Measurements from ENCODE around the gene STK38. TPM values are rescaled to one million over a fixed set of nuclear protein-coding genes. Genes with fewer than 3 reads are reported as not detected.

STK38 gene
- total and polyA plus RNA-seq, 4 donors = 9.3 to 21.8 (median 12.3) TPM

GRCh38 chr6:36566418-36566905 lies 19.2 kb upstream of the STK38 start (continued):
- TF ChIP-seq, protein P1, sequence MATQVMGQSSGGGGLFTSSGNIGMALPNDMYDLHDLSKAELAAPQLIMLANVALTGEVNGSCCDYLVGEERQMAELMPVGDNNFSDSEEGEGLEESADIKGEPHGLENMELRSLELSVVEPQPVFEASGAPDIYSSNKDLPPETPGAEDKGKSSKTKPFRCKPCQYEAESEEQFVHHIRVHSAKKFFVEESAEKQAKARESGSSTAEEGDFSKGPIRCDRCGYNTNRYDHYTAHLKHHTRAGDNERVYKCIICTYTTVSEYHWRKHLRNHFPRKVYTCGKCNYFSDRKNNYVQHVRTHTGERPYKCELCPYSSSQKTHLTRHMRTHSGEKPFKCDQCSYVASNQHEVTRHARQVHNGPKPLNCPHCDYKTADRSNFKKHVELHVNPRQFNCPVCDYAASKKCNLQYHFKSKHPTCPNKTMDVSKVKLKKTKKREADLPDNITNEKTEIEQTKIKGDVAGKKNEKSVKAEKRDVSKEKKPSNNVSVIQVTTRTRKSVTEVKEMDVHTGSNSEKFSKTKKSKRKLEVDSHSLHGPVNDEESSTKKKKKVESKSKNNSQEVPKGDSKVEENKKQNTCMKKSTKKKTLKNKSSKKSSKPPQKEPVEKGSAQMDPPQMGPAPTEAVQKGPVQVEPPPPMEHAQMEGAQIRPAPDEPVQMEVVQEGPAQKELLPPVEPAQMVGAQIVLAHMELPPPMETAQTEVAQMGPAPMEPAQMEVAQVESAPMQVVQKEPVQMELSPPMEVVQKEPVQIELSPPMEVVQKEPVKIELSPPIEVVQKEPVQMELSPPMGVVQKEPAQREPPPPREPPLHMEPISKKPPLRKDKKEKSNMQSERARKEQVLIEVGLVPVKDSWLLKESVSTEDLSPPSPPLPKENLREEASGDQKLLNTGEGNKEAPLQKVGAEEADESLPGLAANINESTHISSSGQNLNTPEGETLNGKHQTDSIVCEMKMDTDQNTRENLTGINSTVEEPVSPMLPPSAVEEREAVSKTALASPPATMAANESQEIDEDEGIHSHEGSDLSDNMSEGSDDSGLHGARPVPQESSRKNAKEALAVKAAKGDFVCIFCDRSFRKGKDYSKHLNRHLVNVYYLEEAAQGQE (IDR thresholded peaks at IDR 0.05) = no peak

DNA sequence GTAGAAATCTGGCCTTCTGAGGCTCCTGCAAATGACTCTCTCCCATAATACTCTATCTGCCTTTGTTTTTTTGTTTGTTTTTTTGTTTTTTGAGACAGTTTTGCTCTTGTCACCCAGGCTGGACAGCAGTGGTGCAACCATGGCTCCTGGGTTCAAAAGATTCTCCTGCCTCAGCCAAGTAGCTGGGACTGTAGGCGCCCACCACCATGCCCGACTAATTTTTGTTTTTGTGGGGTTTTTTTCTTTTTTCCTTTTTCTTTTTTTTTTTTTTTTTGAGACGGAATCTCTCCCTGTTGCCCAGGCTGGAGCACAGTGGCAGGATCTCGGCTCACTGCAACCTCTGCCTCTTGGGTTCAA lies 16.6 kb upstream of the STK38 start:
- no peaks in the 10 kb centered on the region for H3K36me3 ChIP-seq (ENCODE audit: control insufficient read depth in 4 of 4, insufficient read depth in 3 of 4, low read depth in 1 of 4, low read length in 3 of 4)
- no peaks in the 10 kb centered on the region for H3K27me3 ChIP-seq (ENCODE audit: control insufficient read depth in 4 of 4, insufficient read depth in 4 of 4, low read length in 3 of 4)
- no peak overlapping the region for H3K9ac ChIP-seq (ENCODE audit: low read depth in 1 of 2, low read length in 2 of 2)
- H3K4me1 ChIP-seq (ENCODE audit: control insufficient read depth in 4 of 4, insufficient read depth in 4 of 4, low read length in 3 of 4) = peaks cover 0 to 4% (median 0%) of the 10 kb centered on the region in 4 donors
- H3K27ac ChIP-seq (ENCODE audit: low read depth in 1 of 2, low read length in 2 of 2) = no peak overlapping the region
- WGBS = 92% methylated on average over 4 of the region's 4 CpGs
- no peak for TF ChIP-seq HNF4A (conservative IDR thresholded peaks at IDR 0.05)
- no peak for TF ChIP-seq SP1 (IDR thresholded peaks at IDR 0.05)
- no peak for TF ChIP-seq GABPA (IDR thresholded peaks at IDR 0.05 in 1 of 2, conservative IDR thresholded peaks at IDR 0.05 in 1 of 2)
- no peak for TF ChIP-seq RXRA (IDR thresholded peaks at IDR 0.05)
- no peak for TF ChIP-seq ZBTB33 (IDR thresholded peaks at IDR 0.05)
- no peak for TF ChIP-seq EGR1 (IDR thresholded peaks at IDR 0.05; ENCODE audit: low read depth in 2 of 2)
- TF ChIP-seq MAX (IDR thresholded peaks at IDR 0.05) = no peak
- no peak for TF ChIP-seq NR2F2 (IDR thresholded peaks at IDR 0.05)
- no peak for TF ChIP-seq HNF4G (IDR thresholded peaks at IDR 0.05)
- no peak for TF ChIP-seq YY1 (IDR thresholded peaks at IDR 0.05)
- no peak for TF ChIP-seq FOXA2 (IDR thresholded peaks at IDR 0.05)
- TF ChIP-seq, protein P2, sequence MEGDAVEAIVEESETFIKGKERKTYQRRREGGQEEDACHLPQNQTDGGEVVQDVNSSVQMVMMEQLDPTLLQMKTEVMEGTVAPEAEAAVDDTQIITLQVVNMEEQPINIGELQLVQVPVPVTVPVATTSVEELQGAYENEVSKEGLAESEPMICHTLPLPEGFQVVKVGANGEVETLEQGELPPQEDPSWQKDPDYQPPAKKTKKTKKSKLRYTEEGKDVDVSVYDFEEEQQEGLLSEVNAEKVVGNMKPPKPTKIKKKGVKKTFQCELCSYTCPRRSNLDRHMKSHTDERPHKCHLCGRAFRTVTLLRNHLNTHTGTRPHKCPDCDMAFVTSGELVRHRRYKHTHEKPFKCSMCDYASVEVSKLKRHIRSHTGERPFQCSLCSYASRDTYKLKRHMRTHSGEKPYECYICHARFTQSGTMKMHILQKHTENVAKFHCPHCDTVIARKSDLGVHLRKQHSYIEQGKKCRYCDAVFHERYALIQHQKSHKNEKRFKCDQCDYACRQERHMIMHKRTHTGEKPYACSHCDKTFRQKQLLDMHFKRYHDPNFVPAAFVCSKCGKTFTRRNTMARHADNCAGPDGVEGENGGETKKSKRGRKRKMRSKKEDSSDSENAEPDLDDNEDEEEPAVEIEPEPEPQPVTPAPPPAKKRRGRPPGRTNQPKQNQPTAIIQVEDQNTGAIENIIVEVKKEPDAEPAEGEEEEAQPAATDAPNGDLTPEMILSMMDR (IDR thresholded peaks at IDR 0.05; ENCODE audit: low read depth, low read length, missing input control) = no peak
- TF ChIP-seq TAF1 (conservative IDR thresholded peaks at IDR 0.05) = no peak
- TF ChIP-seq, protein P1 (IDR thresholded peaks at IDR 0.05) = no peak
- H3K9me3 ChIP-seq (ENCODE audit: control insufficient read depth in 4 of 4, low read length in 3 of 4) = no peaks in the 10 kb centered on the region
- no peak overlapping the region for H3K4me3 ChIP-seq (ENCODE audit: low read depth in 1 of 3, low read length in 3 of 3)
- no peak for DNase-seq (ENCODE audit: low spot score)

Data from liver (tissue), 9 donors.